Measurements from ENCODE around the gene TRPC4.

- TF ChIP-seq CTCF (IDR thresholded peaks at IDR 0.05), result no peak
- TF ChIP-seq EP300 (IDR thresholded peaks at IDR 0.05), result no peak
These were observed 81.2 kb downstream of the TRPC4 start for GRCh38 chr13:37788346-37788745.
